ENCODE measurements around the gene ERC2.

The ERC2 gene

GRCh38 chr3:55564726-55565125 lies 903.5 kb downstream of the ERC2 start:
- no peak for DNase-seq

- DNase-seq = no peak
Measured at GRCh38 chr3:55562700-55563099, 905.6 kb downstream of the ERC2 start.

- DNase-seq = no peak
Measured at GRCh38 chr3:55559500-55560423, 908.5 kb downstream of the ERC2 start.

- no peak for DNase-seq
Measured at GRCh38 chr3:55558316-55558715, 910.0 kb downstream of the ERC2 start.

GRCh38 chr3:55557549-55557948 lies 910.7 kb downstream of the ERC2 start:
- no peak for DNase-seq

- DNase-seq = no peak
Measured at GRCh38 chr3:55556619-55557537, 911.4 kb downstream of the ERC2 start.

- DNase-seq = no peak
Measured at GRCh38 chr3:55555873-55556618, 912.2 kb downstream of the ERC2 start.

- no peak for DNase-seq
Measured at GRCh38 chr3:55554634-55555425, 913.4 kb downstream of the ERC2 start.

GRCh38 chr3:55551644-55552043 lies 916.6 kb downstream of the ERC2 start:
- no peak for DNase-seq

- DNase-seq = no peak
Measured at GRCh38 chr3:55549177-55549576, 919.1 kb downstream of the ERC2 start.

GRCh38 chr3:55546866-55547669 lies 921.2 kb downstream of the ERC2 start:
- no peak for DNase-seq

GRCh38 chr3:55545995-55546394 lies 922.3 kb downstream of the ERC2 start:
- DNase-seq = no peak

- no peak for DNase-seq
Measured at GRCh38 chr3:55544219-55544618, 924.0 kb downstream of the ERC2 start.

- no peak for DNase-seq
Measured at GRCh38 chr3:55543181-55543614, 925.1 kb downstream of the ERC2 start.

GRCh38 chr3:55541456-55541855 lies 926.8 kb downstream of the ERC2 start:
- DNase-seq = no peak

- DNase-seq = no peak
Measured at GRCh38 chr3:55541016-55541415, 927.3 kb downstream of the ERC2 start.

- no peak for DNase-seq
Measured at GRCh38 chr3:55540579-55540978, 927.7 kb downstream of the ERC2 start.

GRCh38 chr3:55538158-55538557 lies 930.1 kb downstream of the ERC2 start:
- no peak for DNase-seq

GRCh38 chr3:55537563-55537962 lies 930.7 kb downstream of the ERC2 start:
- no peak for DNase-seq

- DNase-seq = no peak
Measured at GRCh38 chr3:55537129-55537528, 931.1 kb downstream of the ERC2 start.

GRCh38 chr3:55534876-55535275 lies 933.4 kb downstream of the ERC2 start:
- no peak for DNase-seq

All from CD4-positive, alpha-beta T cell treated with Interleukin-10 for 1 hour (primary cell).